M059J (cell line): ENCODE data around the gene POU3F3. TPM values are rescaled to one million over a fixed set of nuclear protein-coding genes. Genes with fewer than 3 reads are reported as not detected.
A peak's percentile ranks its signal among the peaks of the same experiment; 100 is the strongest.

ENCODE experiments used
- DNase-seq: peaks from one replicate; pipeline ENCODE4 v3.0.0-alpha.2; 2012; ENCODE audit warnings: low read depth
- total RNA-seq: library from RNA; depleted of rRNA; stranded (reverse); fragments of >200 nt; shearing (Covaris generic); gene quantifications from 2 replicates; pipeline ENCODE4 v1.2.3, GENCODE V29; 2014

Gene POU3F3
- total RNA-seq, 1 experiment from 2014 or later = 1.0 TPM

GRCh38 chr2:104875262-104875661, 21.3 kb downstream of the POU3F3 start:
- no peak for DNase-seq

GRCh38 chr2:104876606-104877570, 23.0 kb downstream of the POU3F3 start:
- no peak for DNase-seq

GRCh38 chr2:104878863-104879512, 25.1 kb downstream of the POU3F3 start:
- no peak for DNase-seq

- DNase-seq = no peak
Measured at GRCh38 chr2:104880076-104880475, 26.2 kb downstream of the POU3F3 start.

GRCh38 chr2:104883357-104883756, 29.4 kb downstream of the POU3F3 start:
- no peak for DNase-seq

- DNase-seq = no peak
Measured at GRCh38 chr2:104885119-104885782, 31.3 kb downstream of the POU3F3 start.

- no peak for DNase-seq
Measured at GRCh38 chr2:104887676-104888075, 33.8 kb downstream of the POU3F3 start.

GRCh38 chr2:104888489-104889258, 34.8 kb downstream of the POU3F3 start:
- no peak for DNase-seq

- no peak for DNase-seq
Measured at GRCh38 chr2:104889291-104889959, 35.5 kb downstream of the POU3F3 start.

- no peak for DNase-seq
Measured at GRCh38 chr2:104889960-104890684, 36.2 kb downstream of the POU3F3 start.

- DNase-seq = no peak
Measured at GRCh38 chr2:104890685-104891069, 36.8 kb downstream of the POU3F3 start.

GRCh38 chr2:104891145-104891544, 37.2 kb downstream of the POU3F3 start:
- no peak for DNase-seq

GRCh38 chr2:104896446-104896845, 42.5 kb downstream of the POU3F3 start:
- no peak for DNase-seq

GRCh38 chr2:104897515-104898184, 43.7 kb downstream of the POU3F3 start:
- peak; percentile 28 for DNase-seq

- DNase-seq = no peak
Measured at GRCh38 chr2:104900608-104901007, 46.7 kb downstream of the POU3F3 start.

GRCh38 chr2:104901037-104901881, 47.3 kb downstream of the POU3F3 start:
- DNase-seq = no peak

GRCh38 chr2:104902317-104902716, 48.4 kb downstream of the POU3F3 start:
- DNase-seq = no peak
